H54 (cell line): ENCODE results near the gene MOK.
"Not testable (repeated sequence)": the region's sequence is repeated elsewhere in the genome, so short reads cannot be mapped to it uniquely, and the experiment has no call there.

ENCODE experiments used
- DNase-seq: peaks from one replicate; pipeline ENCODE4 v3.0.0; 2011; ENCODE audit warnings: low spot score, mixed read lengths; ENCODE audit not compliant: insufficient read length
- FAIRE-seq: peaks from 3 replicates; lab custom pipeline; 2011; peaks lifted over from hg19 to GRCh38; lab: Jason Lieb, UNC
- POLR2A ChIP-seq: IDR thresholded peaks from 2 replicates; pipeline ENCODE4 v1.6.1; 2011; ENCODE audit warnings: low read depth, mild to moderate bottlenecking, low read length

MOK gene, protein sequence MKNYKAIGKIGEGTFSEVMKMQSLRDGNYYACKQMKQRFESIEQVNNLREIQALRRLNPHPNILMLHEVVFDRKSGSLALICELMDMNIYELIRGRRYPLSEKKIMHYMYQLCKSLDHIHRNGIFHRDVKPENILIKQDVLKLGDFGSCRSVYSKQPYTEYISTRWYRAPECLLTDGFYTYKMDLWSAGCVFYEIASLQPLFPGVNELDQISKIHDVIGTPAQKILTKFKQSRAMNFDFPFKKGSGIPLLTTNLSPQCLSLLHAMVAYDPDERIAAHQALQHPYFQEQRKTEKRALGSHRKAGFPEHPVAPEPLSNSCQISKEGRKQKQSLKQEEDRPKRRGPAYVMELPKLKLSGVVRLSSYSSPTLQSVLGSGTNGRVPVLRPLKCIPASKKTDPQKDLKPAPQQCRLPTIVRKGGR

DNA sequence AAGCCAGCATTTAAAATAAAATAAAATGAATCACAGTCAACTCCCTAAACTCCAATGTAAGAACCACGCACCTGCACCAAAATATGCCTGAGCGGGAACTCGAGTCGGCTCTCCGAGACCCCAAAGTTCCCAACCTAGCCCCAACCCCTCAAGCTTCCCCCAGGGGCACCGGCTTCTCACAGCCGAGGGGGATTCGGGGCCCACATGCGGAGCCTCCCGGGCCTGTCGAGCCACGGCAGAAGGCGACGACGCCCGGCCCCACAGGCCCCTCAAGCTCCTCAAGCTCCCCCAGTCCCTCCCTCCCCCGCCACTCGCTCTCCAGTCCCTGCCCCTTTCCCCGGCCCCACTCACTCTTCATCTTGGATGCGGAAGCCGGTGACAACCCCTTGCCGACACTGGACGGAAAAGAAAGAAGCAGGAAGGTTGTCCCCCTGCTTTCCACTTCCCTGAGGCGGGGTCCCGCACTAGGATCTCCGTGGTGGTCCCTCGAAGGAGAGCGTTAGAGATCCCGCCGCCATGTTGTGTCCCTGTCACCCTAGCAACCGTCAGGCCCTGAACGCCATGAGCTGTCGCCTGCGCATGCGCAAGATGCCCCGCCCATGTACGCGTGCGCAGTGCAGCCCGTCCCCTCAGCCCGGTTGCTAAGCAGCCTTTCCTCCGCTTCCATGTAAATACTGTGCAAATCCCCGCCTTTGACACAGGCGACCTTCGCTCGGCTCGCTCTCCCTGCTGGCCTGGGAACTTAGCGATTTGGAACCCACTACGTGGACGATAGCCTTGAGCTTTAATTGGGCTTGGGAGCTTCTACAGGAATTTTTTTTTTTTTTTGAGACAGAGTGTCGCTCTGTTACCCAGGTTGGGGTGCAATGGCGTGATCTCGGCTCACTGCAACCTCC lies at the start of gene MOK:
TSS of gene MOK (minus strand) at position 554 of the 896 bp plus-strand sequence. CDS start at position 358, 196 bp downstream.
- TF ChIP-seq POLR2A: no peak; the same call in 1 of the 2 replicates
- FAIRE-seq (peak; percentile 99), DNase-seq (peak; percentile 92)

- no peak for FAIRE-seq
- no peak for DNase-seq
- no peak for TF ChIP-seq POLR2A
These were observed 48.2 kb upstream of the MOK start for GRCh38 chr14:102353126-102353619.

DNA sequence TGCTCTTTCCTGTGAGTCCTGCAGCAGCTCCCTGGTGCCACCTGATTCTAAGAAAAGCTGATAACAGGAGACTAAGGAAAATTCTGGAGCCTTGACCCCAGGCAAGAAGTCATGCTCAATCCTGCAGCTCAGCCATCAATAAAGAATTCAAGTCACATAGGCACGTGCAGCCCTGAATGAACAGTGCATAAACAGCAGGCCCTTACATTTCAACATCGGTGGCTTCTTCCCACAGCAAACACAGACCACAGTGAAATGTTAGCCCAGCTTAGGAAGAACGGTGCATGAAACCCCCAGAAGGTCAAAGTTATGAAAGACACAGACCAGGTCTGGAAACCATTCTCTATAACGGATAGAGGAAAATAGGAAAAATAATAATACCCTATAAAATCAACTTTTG lies 47.2 kb upstream of the MOK start:
- TF ChIP-seq POLR2A: no peak
- DNase-seq: no peak
- FAIRE-seq: no peak

- not testable (repeated sequence) for DNase-seq, FAIRE-seq
These were observed 46.6 kb upstream of the MOK start for GRCh38 chr14:102351593-102351992.

- DNase-seq (no peak), FAIRE-seq (no peak)
- no peak for TF ChIP-seq POLR2A
These were observed 46.1 kb upstream of the MOK start for GRCh38 chr14:102351023-102351422.

- no peak for TF ChIP-seq POLR2A
- DNase-seq (no peak), FAIRE-seq (no peak)
These were observed 43.4 kb upstream of the MOK start for GRCh38 chr14:102348376-102348775.

DNA sequence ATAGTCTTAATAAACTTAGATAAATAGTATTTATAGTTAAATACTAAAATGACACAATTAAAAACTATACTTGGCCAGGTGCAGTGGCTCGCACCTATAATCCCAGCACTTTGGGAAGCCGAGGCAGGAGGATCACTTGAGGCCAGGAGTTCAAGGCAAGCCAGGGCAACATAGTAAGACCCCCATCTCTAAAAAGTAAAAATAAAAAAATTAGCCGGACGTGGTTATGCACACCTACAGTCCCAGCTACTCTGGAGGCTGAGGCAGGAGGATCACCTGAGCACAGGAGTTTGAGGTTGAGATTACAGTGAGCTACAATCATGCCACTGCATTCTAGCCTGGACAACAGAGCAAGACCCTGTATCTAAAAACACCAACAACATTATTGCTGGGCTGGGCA lies 41.7 kb upstream of the MOK start:
- no peak for DNase-seq
- TF ChIP-seq POLR2A: no peak
- FAIRE-seq: no peak

GRCh38 chr14:102345232-102345631 lies 40.3 kb upstream of the MOK start:
- no peak for TF ChIP-seq POLR2A
- FAIRE-seq (no peak), DNase-seq (no peak)

DNA sequence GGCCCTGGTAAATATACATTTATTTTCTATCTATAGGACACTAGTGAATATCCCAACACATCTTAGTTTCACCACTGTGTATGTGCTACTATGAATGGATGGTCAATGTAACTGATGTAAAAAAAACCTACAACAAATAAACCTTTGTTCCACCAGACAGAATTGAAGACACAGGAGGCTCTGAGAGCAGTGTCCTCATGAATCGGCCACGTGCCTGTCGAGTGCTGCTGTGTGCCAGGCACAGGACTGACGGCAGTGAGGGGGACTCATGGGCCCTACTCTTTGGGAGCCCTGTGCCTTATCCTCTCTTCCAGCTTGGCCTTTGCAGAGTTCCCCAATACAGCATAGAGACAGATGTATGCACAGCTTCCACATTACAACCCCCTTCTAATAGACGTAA lies 39.5 kb upstream of the MOK start:
- TF ChIP-seq POLR2A: no peak
- DNase-seq (no peak), FAIRE-seq (no peak)

- DNase-seq (no peak), FAIRE-seq (no peak)
- no peak for TF ChIP-seq POLR2A
These were observed 39.1 kb upstream of the MOK start for GRCh38 chr14:102344084-102344483.

DNA sequence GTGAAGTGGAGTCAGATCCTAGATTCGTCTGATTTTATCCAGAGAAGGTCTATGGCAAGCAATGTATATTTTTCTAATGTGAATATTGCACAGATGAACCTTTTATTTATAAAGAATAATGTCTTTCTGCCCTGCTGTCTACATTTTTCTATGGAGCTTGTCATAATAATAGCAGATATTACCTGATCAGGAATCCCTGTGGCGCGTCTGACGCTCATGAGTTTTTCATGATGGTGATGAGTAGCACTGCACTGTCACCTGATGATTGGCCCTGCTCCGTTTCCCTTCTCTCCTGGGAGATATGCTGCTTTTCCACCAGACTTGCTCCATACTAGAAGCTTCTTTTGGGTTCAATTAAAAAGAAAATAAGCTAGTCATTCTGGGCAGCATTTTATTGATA lies 37.3 kb upstream of the MOK start:
- FAIRE-seq: no peak
- TF ChIP-seq POLR2A: no peak
- no peak for DNase-seq

- no peak for DNase-seq
- FAIRE-seq: no peak
These were observed 36.6 kb upstream of the MOK start for GRCh38 chr14:102341566-102341965.

GRCh38 chr14:102338724-102339123 lies 33.8 kb upstream of the MOK start:
- no peak for TF ChIP-seq POLR2A
- no peak for FAIRE-seq
- DNase-seq: no peak

More at GRCh38 chr14:102341566-102341965, 36.6 kb upstream of the MOK start:
- TF ChIP-seq POLR2A: no peak

DNA sequence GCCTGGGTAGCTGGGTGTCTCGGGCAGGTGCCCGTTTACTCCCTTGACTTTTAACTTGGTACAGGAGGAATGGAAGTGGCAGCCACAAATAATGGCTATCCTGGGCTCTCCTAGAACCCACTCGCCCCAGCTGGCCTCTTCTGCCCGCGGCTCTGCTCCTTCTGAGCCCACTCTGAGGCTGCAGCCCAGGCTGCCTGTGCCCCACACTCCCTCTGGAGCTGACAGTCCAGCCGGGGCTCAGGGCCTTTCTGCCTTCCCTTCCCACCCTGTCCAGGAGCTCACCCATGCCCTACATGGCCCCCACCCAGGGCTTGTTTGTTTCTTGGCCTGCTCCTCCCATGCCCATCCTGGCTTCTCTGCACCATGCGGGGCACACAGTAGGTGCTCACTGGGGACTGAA lies 30.2 kb upstream of the MOK start:
- DNase-seq (no peak), FAIRE-seq (no peak)
- TF ChIP-seq POLR2A: no peak
